Ishikawa (cell line): Measurements from ENCODE around the gene PRDM16.

Source experiments
- CEBPB ChIP-seq: IDR thresholded peaks from 2 replicates; pipeline ENCODE4 v1.6.1; 2012
- CREB1 ChIP-seq: IDR thresholded peaks from 2 replicates; pipeline ENCODE4 v1.6.1; 2012; ENCODE audit warnings: low read depth
- EGR1 ChIP-seq: IDR thresholded peaks from 2 replicates; pipeline ENCODE4 v1.6.1; 2012
- EP300 ChIP-seq: IDR thresholded peaks from 2 replicates; pipeline ENCODE4 v1.6.1; 2012; ENCODE audit warnings: borderline replicate concordance
- FOXM1 ChIP-seq: IDR thresholded peaks from 2 replicates; pipeline ENCODE4 v1.6.1; 2012; ENCODE audit warnings: low read depth, borderline replicate concordance
- MAX ChIP-seq: IDR thresholded peaks from 2 replicates; pipeline ENCODE4 v1.6.1; 2012
- NFIC ChIP-seq: IDR thresholded peaks from 2 replicates; pipeline ENCODE4 v1.6.1; 2012
- RAD21 ChIP-seq: IDR thresholded peaks from 2 replicates; pipeline ENCODE4 v1.6.1; 2012; ENCODE audit warnings: low read depth
- REST ChIP-seq: IDR thresholded peaks from 2 replicates; pipeline ENCODE4 v1.6.1; 2012; ENCODE audit warnings: low read depth, mild to moderate bottlenecking
- TAF1 ChIP-seq: IDR thresholded peaks from 2 replicates; pipeline ENCODE4 v1.6.1; 2012; ENCODE audit warnings: low read depth, mild to moderate bottlenecking
- TCF12 ChIP-seq: IDR thresholded peaks from 2 replicates; pipeline ENCODE4 v1.6.1; 2012; ENCODE audit warnings: low read depth
- TEAD4 ChIP-seq: IDR thresholded peaks from 2 replicates; pipeline ENCODE4 v1.6.1; 2012
- USF1 ChIP-seq: IDR thresholded peaks from 2 replicates; pipeline ENCODE4 v1.6.1; 2012
- YY1 ChIP-seq: IDR thresholded peaks from 2 replicates; pipeline ENCODE4 v1.6.1; 2012; ENCODE audit warnings: low read depth
- ZBTB7A ChIP-seq: IDR thresholded peaks from 2 replicates; pipeline ENCODE4 v1.6.1; 2012; ENCODE audit warnings: low read depth

The PRDM16 gene

GRCh38 chr1:3259020-3259419 is 190.0 kb downstream of the PRDM16 start:
- TF ChIP-seq CEBPB (no peak), CREB1 (no peak), USF1 (no peak), FOXM1 (no peak), REST (no peak), TCF12 (no peak)

- TF ChIP-seq ZBTB7A (no peak), REST (no peak), FOXM1 (no peak), CREB1 (no peak), MAX (no peak), EGR1 (no peak), NFIC (no peak), EP300 (no peak), TAF1 (no peak), RAD21 (no peak), YY1 (no peak), USF1 (no peak), TEAD4 (no peak), CEBPB (no peak), TCF12 (no peak)
Measured at GRCh38 chr1:3261007-3261968, 192.3 kb downstream of the PRDM16 start.

- TF ChIP-seq YY1 (no peak), NFIC (no peak)
Measured at GRCh38 chr1:3261969-3262579, 193.1 kb downstream of the PRDM16 start.

- TF ChIP-seq TEAD4: no peak
- TF ChIP-seq TCF12: no peak
- no peak for TF ChIP-seq ZBTB7A
- no peak for TF ChIP-seq TAF1
- TF ChIP-seq USF1: no peak
- no peak for TF ChIP-seq RAD21
- TF ChIP-seq FOXM1: no peak
- TF ChIP-seq CREB1: no peak
- no peak for TF ChIP-seq EGR1
Measured at GRCh38 chr1:3262681-3263286, 193.8 kb downstream of the PRDM16 start.

GRCh38 chr1:3263790-3264189 is 194.8 kb downstream of the PRDM16 start:
- TF ChIP-seq TAF1 (no peak), YY1 (no peak), TEAD4 (no peak), EGR1 (no peak), NFIC (no peak), MAX (no peak), EP300 (no peak), USF1 (no peak), ZBTB7A (no peak), RAD21 (no peak), REST (no peak), CREB1 (no peak), FOXM1 (no peak), CEBPB (no peak), TCF12 (no peak)
